HTERT RPE-1 (cell line): ENCODE data around the gene TDRD10.
"Not testable (repeated sequence)": the region's sequence is repeated elsewhere in the genome, so short reads cannot be mapped to it uniquely, and the experiment has no call there.

Experiments
- in situ Hi-C: fragments of 300-500 bp; cut with MboI; formaldehyde crosslinking; loops from 4 replicates; pipeline ENCODE4 v1.14.3; 2020; ENCODE audit warnings: low sequenced_read_pairs

TDRD10 gene

GRCh38 chr1:154514066-154514553 is 12.1 kb downstream of the TDRD10 start:
- in situ Hi-C loops, result no loop called here

GRCh38 chr1:154517661-154518060 is 15.6 kb downstream of the TDRD10 start:
- in situ Hi-C loops, result no loop called here

- in situ Hi-C loops, result no loop called here
Observed at GRCh38 chr1:154519591-154519991, 17.6 kb downstream of the TDRD10 start.

GRCh38 chr1:154520333-154520732 is 18.3 kb downstream of the TDRD10 start:
- in situ Hi-C loops, result no loop called here

- in situ Hi-C loops, result no loop called here
Observed at GRCh38 chr1:154521695-154522094, 19.7 kb downstream of the TDRD10 start.

GRCh38 chr1:154524881-154525280 is 22.9 kb downstream of the TDRD10 start:
- in situ Hi-C loops, result no loop called here

- in situ Hi-C loops, result no loop called here
Observed at GRCh38 chr1:154527192-154527591, 25.2 kb downstream of the TDRD10 start.

GRCh38 chr1:154529308-154529707 is 27.3 kb downstream of the TDRD10 start:
- in situ Hi-C loops, result no loop called here

GRCh38 chr1:154531950-154532349 is 29.9 kb downstream of the TDRD10 start:
- in situ Hi-C loops, result not testable (repeated sequence)

- in situ Hi-C loops, result no loop called here
Observed at GRCh38 chr1:154533952-154534844, 32.2 kb downstream of the TDRD10 start.

- in situ Hi-C loops, result no loop called here
Observed at GRCh38 chr1:154536570-154536969, 34.6 kb downstream of the TDRD10 start.

- in situ Hi-C loops, result no loop called here
Observed at GRCh38 chr1:154539486-154540483, 37.8 kb downstream of the TDRD10 start.

GRCh38 chr1:154541231-154541630 is 39.2 kb downstream of the TDRD10 start:
- in situ Hi-C loops, result no loop called here

GRCh38 chr1:154546264-154547063 is 44.4 kb downstream of the TDRD10 start:
- in situ Hi-C loops, result no loop called here

- in situ Hi-C loops, result no loop called here
Observed at GRCh38 chr1:154547105-154547732, 45.2 kb downstream of the TDRD10 start.

- in situ Hi-C loops, result no loop called here
Observed at GRCh38 chr1:154548028-154548427, 46.0 kb downstream of the TDRD10 start.

- in situ Hi-C loops, result no loop called here
Observed at GRCh38 chr1:154549202-154549770, 47.3 kb downstream of the TDRD10 start.

GRCh38 chr1:154550070-154550469 is 48.1 kb downstream of the TDRD10 start:
- in situ Hi-C loops, result no loop called here

- in situ Hi-C loops, result no loop called here
Observed at GRCh38 chr1:154550657-154551056, 48.6 kb downstream of the TDRD10 start.

GRCh38 chr1:154551474-154551873 is 49.5 kb downstream of the TDRD10 start:
- in situ Hi-C loops, result no loop called here
